GM19043 (cell line): ENCODE measurements around the gene AURKA.
"Not testable (repeated sequence)": the region's sequence is repeated elsewhere in the genome, so short reads cannot be mapped to it uniquely, and the experiment has no call there.

Source experiments
- ATAC-seq: cut with Tn5 transposase; IDR thresholded peaks from one replicate; pipeline ENCODE4 v1.9.1; 2021; ENCODE audit warnings: low read depth; ENCODE audit not compliant: unreplicated experiment

The AURKA gene

DNA sequence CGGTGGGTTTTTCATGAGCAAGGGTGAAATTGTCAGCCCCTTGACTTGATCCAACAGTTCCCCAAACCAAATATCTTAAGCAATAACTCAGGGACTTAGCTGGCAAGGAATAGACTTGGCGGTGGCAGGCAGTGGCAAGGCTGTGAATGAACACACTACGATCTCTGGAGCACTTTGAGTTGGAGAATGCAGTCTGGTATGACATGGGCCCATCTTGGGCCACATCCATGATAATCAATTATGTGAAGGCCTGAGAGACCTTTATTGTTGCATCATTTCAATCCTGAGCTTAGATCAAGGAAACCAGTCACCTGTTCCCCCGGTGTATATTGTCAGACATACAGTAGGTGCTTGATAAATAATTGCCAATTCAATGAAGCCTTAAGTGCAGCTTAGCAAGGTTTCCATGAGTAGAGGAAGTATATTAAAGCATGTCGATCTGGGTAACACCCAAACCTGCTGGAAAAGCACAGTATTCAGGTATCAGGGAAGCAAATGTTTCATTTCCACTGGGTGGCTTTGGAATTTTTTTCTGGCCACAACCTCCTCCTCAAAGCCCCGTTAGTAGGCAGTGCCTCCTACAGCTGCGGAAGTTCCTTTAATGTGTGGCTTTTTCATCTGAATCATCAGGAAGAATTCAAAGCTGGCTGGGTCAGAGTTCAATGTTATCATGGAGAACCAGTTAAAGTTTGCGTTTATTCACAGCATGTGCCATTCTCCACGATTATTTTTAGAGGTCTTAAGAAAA is 30.2 kb upstream of the AURKA start:
- no peak for ATAC-seq

GRCh38 chr20:56420940-56421688 is 29.1 kb upstream of the AURKA start:
- ATAC-seq: no peak

GRCh38 chr20:56420028-56420427 is 28.0 kb upstream of the AURKA start:
- no peak for ATAC-seq

DNA sequence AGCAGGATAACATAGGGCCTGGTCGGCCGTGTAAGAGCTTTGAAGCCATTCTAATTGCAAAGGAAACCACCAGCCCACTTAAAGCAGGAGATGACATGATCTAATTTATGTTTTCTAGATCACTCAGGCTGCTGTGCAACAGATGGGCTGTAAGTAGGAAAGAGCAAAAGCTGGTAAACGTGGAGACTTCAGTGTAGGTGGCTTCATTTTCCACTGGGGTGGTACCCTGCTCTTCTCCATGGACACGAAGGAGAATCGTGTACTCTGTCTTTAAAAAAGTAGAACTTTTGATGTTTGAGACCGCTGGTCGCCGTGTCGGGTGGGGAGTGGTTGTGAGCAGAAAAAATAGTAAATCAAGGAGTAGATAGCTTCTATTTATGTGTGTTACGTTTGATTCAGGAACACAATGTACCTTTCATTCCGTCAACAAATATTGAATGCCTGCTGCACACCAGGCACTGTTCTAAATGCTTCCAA is 26.4 kb upstream of the AURKA start:
- no peak for ATAC-seq

- no peak for ATAC-seq
Measured at GRCh38 chr20:56417911-56418310, 25.9 kb upstream of the AURKA start.

DNA sequence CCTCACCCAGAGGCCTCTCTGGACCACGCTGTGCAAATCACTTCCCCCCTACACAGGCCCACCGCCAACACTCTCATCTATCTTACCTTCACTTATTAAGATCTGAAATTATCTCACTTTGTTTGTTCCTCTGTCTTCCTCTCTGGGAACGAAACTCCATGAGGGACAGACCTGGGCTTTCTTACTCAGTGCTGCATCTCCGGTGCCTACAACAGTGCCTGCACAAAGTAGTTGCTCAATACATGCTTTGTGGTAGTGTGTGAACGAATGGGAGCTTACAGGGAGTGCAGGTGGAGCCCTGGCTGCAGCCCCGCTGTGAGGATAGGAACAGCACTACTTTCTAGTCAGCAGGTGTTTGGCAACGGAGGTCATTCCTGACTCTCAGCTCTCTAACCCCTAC is 25.4 kb upstream of the AURKA start:
- ATAC-seq: no peak

DNA sequence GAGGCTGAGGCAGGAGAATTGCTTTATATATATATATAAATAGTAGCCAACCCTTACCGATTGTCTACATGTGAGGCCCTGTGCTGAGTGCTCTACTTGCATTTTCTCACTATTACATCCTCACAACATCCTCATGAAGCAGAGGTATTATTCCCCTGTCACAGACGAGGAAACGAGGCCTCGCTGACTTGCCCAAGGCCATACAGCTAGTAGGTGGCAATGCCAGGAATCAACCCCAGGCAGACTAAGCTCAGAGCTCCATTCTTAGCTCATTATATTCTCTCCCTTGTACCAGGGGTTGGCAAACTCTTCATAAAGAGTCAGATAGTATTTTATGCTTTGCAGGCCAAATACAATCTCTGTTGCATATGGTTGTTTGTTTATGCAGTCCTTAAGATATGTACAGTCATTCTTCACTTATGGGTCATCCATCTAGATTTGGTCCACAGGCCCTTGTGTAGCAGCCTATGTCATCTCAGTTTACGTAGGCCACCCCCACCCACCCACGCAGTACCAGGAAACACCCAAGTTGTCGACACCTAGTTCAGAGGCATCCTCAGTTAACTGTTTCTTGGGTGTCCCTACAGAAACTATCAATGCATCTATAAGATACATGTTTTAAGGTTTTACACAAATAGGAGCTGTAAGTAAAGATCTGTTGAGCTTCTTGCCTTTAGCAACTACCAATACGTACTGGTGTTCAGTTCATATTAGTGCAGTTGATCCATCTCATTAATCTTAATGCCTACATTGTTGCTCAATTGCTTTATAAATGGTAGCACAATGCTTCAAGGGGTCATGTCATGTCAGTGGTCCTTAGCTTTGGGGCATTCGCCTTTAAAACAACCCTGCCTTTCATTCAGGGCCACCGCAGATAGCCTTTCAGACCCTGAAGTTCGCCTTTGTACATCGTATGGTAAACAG is 23.1 kb upstream of the AURKA start:
- ATAC-seq: no peak

DNA sequence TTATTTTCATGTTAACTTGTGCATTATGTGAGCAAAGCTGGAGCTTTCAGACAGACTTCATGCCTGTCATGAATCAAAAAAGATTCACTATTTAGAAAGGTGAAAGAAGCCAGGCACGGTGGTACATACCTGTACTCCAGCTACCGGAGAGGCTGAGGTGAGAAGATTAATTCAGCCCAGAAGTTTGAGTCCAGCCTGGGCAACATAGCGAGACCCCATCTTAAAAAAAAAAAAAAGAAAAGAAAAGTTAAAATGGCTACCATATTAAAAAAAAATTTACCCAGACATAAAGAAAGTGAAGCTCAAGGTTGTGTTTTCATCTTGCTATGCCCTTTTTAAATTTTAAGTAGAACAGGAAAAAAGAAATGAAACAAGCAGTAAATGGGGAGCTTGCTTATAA is 20.9 kb upstream of the AURKA start:
- ATAC-seq: no peak

- ATAC-seq: no peak
Measured at GRCh38 chr20:56412473-56412790, 20.4 kb upstream of the AURKA start.

DNA sequence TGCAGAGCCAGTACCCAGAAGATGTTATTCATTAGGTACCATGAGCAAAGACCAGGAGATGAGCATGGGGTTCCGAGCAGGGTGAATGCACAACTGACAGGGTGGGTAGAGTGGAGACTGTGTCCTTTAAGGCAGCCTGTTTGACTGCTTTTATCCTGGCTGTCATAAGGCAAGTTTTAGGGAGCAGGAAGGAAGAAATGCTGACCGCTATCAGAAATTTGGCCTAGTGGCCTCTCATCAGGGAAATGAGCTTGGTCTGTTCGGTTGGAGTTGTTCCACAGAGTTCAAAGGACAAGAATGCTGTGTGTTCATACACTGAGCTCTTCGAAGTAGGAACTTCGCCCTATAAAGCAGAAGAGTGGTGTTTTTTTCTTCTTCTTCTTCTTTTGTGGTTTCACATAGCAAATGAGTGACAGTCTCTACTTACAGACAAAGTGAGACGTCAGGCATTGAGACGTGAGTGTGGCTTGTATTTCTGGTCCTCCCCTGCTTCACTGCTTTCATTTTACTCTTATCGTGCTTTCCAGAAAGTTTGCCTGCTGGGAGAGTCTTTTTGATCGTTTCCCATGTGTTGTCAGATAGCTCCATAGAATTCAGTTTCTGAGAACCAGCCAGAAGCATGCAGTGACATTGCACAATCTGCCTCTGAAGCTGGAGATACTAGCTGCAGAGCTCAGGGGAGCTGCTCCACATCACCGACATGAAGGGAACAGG is 19.9 kb upstream of the AURKA start, which contains the start of gene CASS4:
Gene CASS4 (plus strand): TSS at position 502 of the 714 bp plus-strand sequence. CDS start 199 bp downstream, at position 701.
- peak; percentile 70 for ATAC-seq

DNA sequence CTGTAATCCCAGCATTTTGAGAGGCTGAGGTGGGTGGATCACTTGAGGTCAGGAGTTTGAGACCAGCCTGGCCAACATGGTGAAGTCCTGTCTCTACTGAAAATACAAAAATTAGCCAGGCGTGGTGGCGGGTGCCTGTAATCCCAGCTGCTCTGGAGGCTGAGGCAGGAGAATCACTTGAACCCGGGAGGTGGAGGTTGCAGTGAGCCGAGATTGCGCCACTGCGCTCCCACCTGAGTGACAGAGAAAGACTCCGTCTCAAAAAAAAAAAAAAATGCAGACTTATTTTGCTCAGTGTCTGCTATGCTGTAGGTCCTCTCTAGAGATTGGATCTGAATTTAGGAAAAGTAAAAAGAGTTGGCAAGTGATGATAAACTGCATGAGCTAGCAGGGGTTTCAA is 19.3 kb upstream of the AURKA start:
- not testable (repeated sequence) for ATAC-seq

GRCh38 chr20:56409956-56410355 is 17.9 kb upstream of the AURKA start:
- no peak for ATAC-seq

DNA sequence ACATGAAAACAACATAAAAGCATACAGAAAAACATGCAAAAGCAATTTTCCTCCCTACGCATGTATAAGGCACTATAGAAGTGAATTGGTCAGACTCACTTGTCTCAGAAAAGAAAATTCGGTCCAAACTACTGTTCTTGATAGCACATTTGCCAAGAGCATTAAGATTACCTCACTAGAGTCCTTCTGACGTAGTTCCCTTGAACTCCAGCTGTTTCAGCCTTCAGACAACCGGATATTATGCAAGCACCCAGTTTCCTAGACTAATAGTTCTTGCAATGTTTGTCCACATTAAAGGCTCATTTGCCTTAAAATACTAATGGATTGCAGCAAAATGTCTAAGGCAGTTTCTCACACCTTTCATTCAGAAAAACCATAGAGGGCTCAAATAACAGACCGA is 17.5 kb upstream of the AURKA start:
- no peak for ATAC-seq

DNA sequence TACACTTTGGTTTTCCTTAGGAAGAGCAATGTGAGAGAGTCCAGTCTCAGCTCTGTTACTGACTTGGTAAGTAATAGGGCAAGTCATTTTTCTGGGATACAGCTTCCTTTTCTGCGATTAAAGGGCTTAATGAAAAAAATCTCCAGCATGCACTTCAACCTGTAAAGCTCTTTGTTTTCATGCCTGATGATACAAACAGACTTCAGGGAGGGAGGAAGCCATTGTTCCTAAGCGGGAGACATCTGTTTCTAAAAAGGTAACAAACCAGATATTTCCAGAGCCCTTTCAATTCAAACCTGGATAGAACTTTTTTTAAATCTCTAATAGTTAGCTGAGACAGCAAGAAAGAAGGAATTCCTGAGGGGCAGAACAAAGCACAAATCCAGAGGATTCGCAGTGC is 14.9 kb upstream of the AURKA start:
- ATAC-seq: no peak

DNA sequence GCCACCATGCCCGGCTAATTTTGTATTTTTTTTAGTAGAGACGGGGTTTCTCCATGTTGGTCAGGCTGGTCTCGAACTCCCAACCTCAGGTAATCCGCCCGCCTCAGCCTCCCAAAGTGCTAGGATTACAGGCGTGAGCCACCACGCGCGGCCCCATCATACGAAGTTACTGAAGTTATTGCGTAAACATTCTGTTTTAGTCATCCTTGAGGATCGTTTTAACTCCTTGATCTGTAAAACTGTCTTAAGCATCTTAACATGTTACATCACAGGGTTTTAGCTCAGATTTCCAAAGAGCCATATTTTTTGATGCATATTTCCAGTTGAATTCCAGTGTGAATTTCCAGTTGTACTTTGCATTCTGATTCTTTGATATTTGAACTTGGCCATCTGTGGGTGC is 13.3 kb upstream of the AURKA start:
- not testable (repeated sequence) for ATAC-seq

- ATAC-seq: no peak
Measured at GRCh38 chr20:56403465-56403864, 11.4 kb upstream of the AURKA start.

GRCh38 chr20:56400001-56400640 is 8.1 kb upstream of the AURKA start:
- peak; percentile 75 for ATAC-seq

DNA sequence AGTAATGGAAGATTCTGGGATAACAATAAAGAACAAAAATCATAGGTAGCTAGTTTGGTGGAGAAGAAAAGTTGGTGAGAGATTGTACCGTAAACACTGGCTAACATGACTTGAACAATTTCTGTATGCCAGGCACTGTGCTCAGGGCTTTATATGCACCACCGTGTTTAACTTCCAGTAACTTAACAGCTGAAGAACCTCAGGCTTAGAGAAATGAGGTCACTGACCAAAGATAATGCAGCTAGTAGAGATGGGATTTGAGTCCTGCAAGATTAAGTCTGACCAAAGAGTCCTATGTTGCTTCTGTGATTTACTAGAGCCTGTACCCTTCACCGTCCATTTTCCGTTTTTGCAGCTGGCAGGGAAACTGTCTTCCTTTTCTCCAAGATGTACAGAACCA is 3.2 kb upstream of the AURKA start:
- ATAC-seq: no peak

DNA sequence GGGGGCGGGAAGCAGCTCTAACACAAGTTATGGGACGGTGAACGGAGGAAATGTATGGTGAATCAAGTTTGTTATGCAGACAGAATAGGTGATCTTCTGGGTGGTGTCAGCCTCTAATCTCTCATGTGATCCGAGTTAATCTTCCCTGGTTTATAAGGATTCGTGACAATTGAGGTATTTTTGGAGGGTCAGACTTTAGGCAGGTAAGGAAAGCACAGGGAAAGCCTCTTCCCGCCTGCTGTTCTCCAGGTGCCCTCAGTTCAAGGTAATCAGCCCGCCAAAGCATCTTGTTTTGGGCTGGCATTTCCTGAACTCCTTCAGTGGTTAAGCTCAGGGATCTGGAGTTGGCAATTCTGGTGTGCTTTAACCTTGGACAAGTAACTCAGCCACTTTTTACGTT is 1.6 kb upstream of the AURKA start:
- no peak for ATAC-seq
